HFF-Myc (cell line): ENCODE data around the gene TLX3.
A peak's percentile ranks its signal among the peaks of the same experiment; 100 is the strongest.

Source experiments
- DNase-seq: peaks from one replicate; pipeline ENCODE4 v3.0.0-alpha.2; 2011; ENCODE audit warnings: low read depth; ENCODE audit errors: extremely low read depth
- H3K4me3 ChIP-seq: replicated peaks from 2 replicates; pipeline ENCODE4 v1.5.1; 2011; ENCODE audit warnings: low read depth, mild to moderate bottlenecking, control low read depth, low read length
- CTCF ChIP-seq: IDR thresholded peaks from 2 replicates; pipeline ENCODE4 v1.5.1; 2012; ENCODE audit warnings: mild to moderate bottlenecking, low read depth, low read length, control low read depth; ENCODE audit errors: missing control alignments

Gene TLX3

GRCh38 chr5:171337210-171337569 is 28.1 kb downstream of the TLX3 start:
- no peak for DNase-seq
- H3K4me3 ChIP-seq, result peak overlapping the region; percentile 33
- no peak for TF ChIP-seq CTCF

GRCh38 chr5:171340042-171340441 is 31.0 kb downstream of the TLX3 start:
- no peak for DNase-seq
- H3K4me3 ChIP-seq, result no peak overlapping the region
- TF ChIP-seq CTCF, result no peak

GRCh38 chr5:171340491-171340890 is 31.4 kb downstream of the TLX3 start:
- no peak for TF ChIP-seq CTCF
- no peak overlapping the region for H3K4me3 ChIP-seq
- no peak for DNase-seq

GRCh38 chr5:171342362-171343111 is 33.5 kb downstream of the TLX3 start:
- H3K4me3 ChIP-seq, result no peak overlapping the region
- DNase-seq, result peak; percentile 25
- peak; percentile 74 for TF ChIP-seq CTCF

GRCh38 chr5:171344936-171345608 is 36.0 kb downstream of the TLX3 start:
- no peak for TF ChIP-seq CTCF
- no peak for DNase-seq
- H3K4me3 ChIP-seq, result no peak overlapping the region

- DNase-seq, result no peak
- no peak for TF ChIP-seq CTCF
Observed at GRCh38 chr5:171351536-171352073, 42.6 kb downstream of the TLX3 start.

GRCh38 chr5:171355302-171355724 is 46.3 kb downstream of the TLX3 start:
- no peak overlapping the region for H3K4me3 ChIP-seq
- no peak for DNase-seq
- no peak for TF ChIP-seq CTCF

More at GRCh38 chr5:171351536-171352073, 42.6 kb downstream of the TLX3 start:
- H3K4me3 ChIP-seq, result no peak overlapping the region
